ENCODE results near the gene ASTN1.

DNA sequence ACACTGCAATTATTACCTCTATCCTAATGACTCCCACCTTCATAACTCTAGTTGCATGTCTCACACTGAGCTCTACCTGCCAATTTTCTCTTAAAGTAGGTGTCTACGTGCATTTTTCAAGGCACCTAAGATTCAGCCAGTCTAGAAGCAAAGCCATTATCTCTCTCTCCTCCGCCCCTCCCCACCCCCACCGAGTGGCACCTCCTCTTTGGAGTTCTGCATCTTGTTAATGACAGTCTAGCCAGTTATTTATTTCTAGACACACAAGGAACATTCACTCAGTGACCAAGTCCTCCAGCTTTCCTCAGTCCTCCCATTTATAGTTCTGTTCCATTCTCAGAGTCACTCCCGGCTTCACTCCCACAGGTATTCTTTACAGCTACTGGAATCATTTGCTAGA lies 47.6 kb downstream of the ASTN1 start:
- TF ChIP-seq, protein P1, sequence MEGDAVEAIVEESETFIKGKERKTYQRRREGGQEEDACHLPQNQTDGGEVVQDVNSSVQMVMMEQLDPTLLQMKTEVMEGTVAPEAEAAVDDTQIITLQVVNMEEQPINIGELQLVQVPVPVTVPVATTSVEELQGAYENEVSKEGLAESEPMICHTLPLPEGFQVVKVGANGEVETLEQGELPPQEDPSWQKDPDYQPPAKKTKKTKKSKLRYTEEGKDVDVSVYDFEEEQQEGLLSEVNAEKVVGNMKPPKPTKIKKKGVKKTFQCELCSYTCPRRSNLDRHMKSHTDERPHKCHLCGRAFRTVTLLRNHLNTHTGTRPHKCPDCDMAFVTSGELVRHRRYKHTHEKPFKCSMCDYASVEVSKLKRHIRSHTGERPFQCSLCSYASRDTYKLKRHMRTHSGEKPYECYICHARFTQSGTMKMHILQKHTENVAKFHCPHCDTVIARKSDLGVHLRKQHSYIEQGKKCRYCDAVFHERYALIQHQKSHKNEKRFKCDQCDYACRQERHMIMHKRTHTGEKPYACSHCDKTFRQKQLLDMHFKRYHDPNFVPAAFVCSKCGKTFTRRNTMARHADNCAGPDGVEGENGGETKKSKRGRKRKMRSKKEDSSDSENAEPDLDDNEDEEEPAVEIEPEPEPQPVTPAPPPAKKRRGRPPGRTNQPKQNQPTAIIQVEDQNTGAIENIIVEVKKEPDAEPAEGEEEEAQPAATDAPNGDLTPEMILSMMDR (IDR thresholded peaks at IDR 0.05), result no peak
- TF ChIP-seq EP300 (IDR thresholded peaks at IDR 0.05) (no peak), POLR2A (IDR thresholded peaks at IDR 0.05) (no peak), POLR2AphosphoS5 (IDR thresholded peaks at IDR 0.05) (no peak)
